OCI-LY3 (cell line): ENCODE measurements around the gene ORM1.

Experiments used
- CTCF ChIP-seq: fragments of 200-600, 300-600 bp; sonication (generic); IDR thresholded peaks from 2 replicates; pipeline ENCODE4 v1.5.1; 2014; ENCODE audit warnings: antibody characterized with exemption, low read length, low read depth
- EZH2phosphoT487 ChIP-seq: fragments of 200-600 bp; shearing (Covaris generic); IDR thresholded peaks from 2 replicates; pipeline ENCODE4 v1.6.1; 2018; ENCODE audit warnings: antibody characterized with exemption, mixed run types, low read depth

- TF ChIP-seq CTCF (no peak), EZH2phosphoT487 (no peak)
Measured at GRCh38 chr9:114351932-114352331, 29.0 kb downstream of the ORM1 start.
